Panc1 (cell line): Measurements from ENCODE around the gene SPEG. TPM values are rescaled to one million over a fixed set of nuclear protein-coding genes. Genes with fewer than 3 reads are reported as not detected.

Experiments
- ATAC-seq: fragments of 200-7000 bp; cut with Tn5 transposase; 2 replicates; pipeline ENCODE4 v1.9.1; 2020; ENCODE audit warnings: mild to moderate bottlenecking, moderate library complexity
- BruUV-seq: library from RNA; stranded (reverse); fragments of 400-500 nt; replicated peaks from 2 replicates; lab custom pipeline; 2021; lab: Mats Ljungman, UMichigan
- CTCF ChIA-PET: fragments of 300-600 bp; sonication (Branson Sonifier 250); formaldehyde crosslinking; loops from one replicate; lab custom pipeline; 2022; ENCODE audit warnings: antibody characterized with exemption; lab: Charles Lee
- POLR2A ChIA-PET: fragments of 300-600 bp; sonication (Branson Sonifier 250); formaldehyde crosslinking; loops from one replicate; lab custom pipeline; 2022; ENCODE audit warnings: antibody characterized with exemption; lab: Charles Lee
- DNase-seq: peaks from one replicate; pipeline ENCODE4 v3.0.0-alpha.2; 2010; ENCODE audit warnings: low read depth, low spot score
- H3K27ac ChIP-seq: 2 replicates; pipeline ENCODE4 v1.5.1; 2011; ENCODE audit warnings: mild to moderate bottlenecking, low read length, inconsistent platforms
- H3K27me3 ChIP-seq: fragments of 200-500 bp; sonication (Bioruptor generic); 2 replicates; pipeline ENCODE4 v1.6.0; 2014; ENCODE audit warnings: low read length, inconsistent platforms; ENCODE audit not compliant: control insufficient read depth, insufficient read depth
- H3K36me3 ChIP-seq: fragments of 200-500 bp; sonication (Bioruptor generic); 2 replicates; pipeline ENCODE4 v1.5.1; 2014; ENCODE audit warnings: inconsistent platforms, mild to moderate bottlenecking, low read length, moderate library complexity; ENCODE audit not compliant: control insufficient read depth, insufficient read depth
- H3K4me1 ChIP-seq: 2 replicates; pipeline ENCODE4 v1.5.1; 2011; ENCODE audit warnings: inconsistent platforms, mild to moderate bottlenecking, low read length, moderate library complexity; ENCODE audit not compliant: control insufficient read depth, insufficient read depth
- H3K4me3 ChIP-seq, 2 experiments: 2 replicates each; pipeline ENCODE4 v1.5.1; 2011 to 2012; ENCODE audit warnings: low read depth in 2 of 2, low read length in 2 of 2, mild to moderate bottlenecking in 2 of 2, inconsistent platforms in 1 of 2, moderate library complexity in 1 of 2
- H3K9me3 ChIP-seq: fragments of 200-500 bp; sonication (Bioruptor generic); 2 replicates; pipeline ENCODE4 v1.5.1; 2014; ENCODE audit warnings: low read depth, mild to moderate bottlenecking, inconsistent platforms, low read length, moderate library complexity; ENCODE audit not compliant: control insufficient read depth, insufficient read depth
- POLR2AphosphoS5 ChIP-seq: IDR thresholded peaks from 2 replicates; pipeline ENCODE4 v1.6.1; 2012; ENCODE audit warnings: mild to moderate bottlenecking, low read depth, low read length, moderate library complexity
- SIN3A ChIP-seq: IDR thresholded peaks from 2 replicates; pipeline ENCODE4 v1.6.1; 2012; ENCODE audit warnings: low read depth, mild to moderate bottlenecking, low read length, moderate library complexity, borderline replicate concordance; ENCODE audit not compliant: insufficient read depth
- TCF7L2 ChIP-seq: IDR thresholded peaks from 2 replicates; pipeline ENCODE4 v1.6.1; 2011; ENCODE audit warnings: mild to moderate bottlenecking, low read depth, low read length, inconsistent platforms
- in situ Hi-C: cut with HindIII; loops from 2 replicates; pipeline ENCODE4 v1.10.0; 2016; ENCODE audit warnings: low sequenced_read_pairs, low pct_unique_long_range_greater_than_20kb
- intact Hi-C: fragments of 100-400 bp; cut with micrococcal nuclease; formaldehyde crosslinking; loops from one replicate; pipeline ENCODE4 v1.10.0; 2022; ENCODE audit not compliant: unreplicated experiment
- total RNA-seq: library from RNA; stranded (reverse); gene quantifications from one replicate; pipeline ENCODE4 v1.2.1, GENCODE V29; 2021; ENCODE audit not compliant: unreplicated experiment
- TF ChIP-seq, protein P1 (sequence below), 2 experiments: IDR thresholded peaks; 2 replicates each; pipeline ENCODE4 v1.6.1; 2011 to 2012; ENCODE audit warnings: low read depth in 2 of 2, control low read depth in 1 of 2, low read length in 1 of 2, mild to moderate bottlenecking in 1 of 2, moderate library complexity in 1 of 2; ENCODE audit not compliant: insufficient read depth in 1 of 2
- TF ChIP-seq, protein P2 (sequence below): fragments of 450-650 bp; IDR thresholded peaks from 2 replicates; pipeline ENCODE4 v1.5.1; 2017; ENCODE audit warnings: mild to moderate bottlenecking

Gene SPEG
- total RNA-seq, 1 experiment from 2014 or later, result 3.4 TPM

DNA sequence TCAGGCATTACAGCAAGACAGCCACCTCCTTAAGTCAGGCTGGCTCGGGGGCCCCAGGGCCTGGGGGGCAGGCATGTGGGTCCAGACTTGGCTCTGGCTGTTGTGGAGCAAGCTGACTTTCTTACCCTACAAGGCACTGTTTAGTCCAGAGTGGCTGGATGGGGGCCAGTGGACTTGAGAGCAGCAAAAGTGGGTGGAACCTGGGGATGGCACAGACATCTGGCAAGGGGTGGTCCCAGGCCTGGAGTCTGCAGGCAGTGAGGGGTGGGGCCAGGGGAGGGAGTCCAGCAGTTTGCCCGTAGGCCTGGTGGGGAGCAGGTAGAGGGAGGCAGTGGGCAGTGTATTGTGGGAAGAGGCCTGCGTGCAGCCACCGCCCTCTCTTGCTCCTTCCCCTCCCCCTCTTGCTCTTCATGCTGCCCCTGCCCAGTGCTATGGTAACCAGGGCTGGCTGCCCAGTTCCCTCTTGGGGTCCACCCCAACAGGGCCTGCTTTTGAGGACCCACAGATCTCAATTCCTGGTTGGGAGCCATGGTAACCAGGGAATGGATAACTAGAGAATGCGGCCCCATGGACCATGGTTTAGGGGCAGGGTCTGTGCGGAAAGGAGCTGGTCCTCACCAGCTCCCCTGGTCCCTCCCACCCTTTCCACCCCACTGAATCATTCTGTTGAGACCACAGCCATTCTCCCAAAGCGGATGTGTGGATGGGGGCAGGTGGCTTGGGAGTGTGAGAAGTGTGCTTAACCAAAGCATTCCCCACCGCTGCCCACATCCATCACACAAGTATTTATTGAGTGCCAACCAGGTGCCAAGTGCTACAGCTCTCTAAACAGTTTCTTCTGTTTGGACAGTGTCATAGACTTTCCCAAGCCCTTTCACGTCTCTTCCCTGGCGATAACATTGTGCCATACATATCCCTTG is 19.3 kb downstream of the SPEG start:
- BruUV-seq, result no TSS peak
- DNase-seq (no peak), ATAC-seq (no peak)
- no peaks in the 10 kb centered on the region for H3K27me3 ChIP-seq
- H3K27ac ChIP-seq, result no peak overlapping the region
- no peak overlapping the region for H3K4me3 ChIP-seq
- POLR2A ChIA-PET, result no interaction called here
- TF ChIP-seq POLR2AphosphoS5 (no peak), SIN3A (no peak), TCF7L2 (no peak)
- TF ChIP-seq, protein P1, sequence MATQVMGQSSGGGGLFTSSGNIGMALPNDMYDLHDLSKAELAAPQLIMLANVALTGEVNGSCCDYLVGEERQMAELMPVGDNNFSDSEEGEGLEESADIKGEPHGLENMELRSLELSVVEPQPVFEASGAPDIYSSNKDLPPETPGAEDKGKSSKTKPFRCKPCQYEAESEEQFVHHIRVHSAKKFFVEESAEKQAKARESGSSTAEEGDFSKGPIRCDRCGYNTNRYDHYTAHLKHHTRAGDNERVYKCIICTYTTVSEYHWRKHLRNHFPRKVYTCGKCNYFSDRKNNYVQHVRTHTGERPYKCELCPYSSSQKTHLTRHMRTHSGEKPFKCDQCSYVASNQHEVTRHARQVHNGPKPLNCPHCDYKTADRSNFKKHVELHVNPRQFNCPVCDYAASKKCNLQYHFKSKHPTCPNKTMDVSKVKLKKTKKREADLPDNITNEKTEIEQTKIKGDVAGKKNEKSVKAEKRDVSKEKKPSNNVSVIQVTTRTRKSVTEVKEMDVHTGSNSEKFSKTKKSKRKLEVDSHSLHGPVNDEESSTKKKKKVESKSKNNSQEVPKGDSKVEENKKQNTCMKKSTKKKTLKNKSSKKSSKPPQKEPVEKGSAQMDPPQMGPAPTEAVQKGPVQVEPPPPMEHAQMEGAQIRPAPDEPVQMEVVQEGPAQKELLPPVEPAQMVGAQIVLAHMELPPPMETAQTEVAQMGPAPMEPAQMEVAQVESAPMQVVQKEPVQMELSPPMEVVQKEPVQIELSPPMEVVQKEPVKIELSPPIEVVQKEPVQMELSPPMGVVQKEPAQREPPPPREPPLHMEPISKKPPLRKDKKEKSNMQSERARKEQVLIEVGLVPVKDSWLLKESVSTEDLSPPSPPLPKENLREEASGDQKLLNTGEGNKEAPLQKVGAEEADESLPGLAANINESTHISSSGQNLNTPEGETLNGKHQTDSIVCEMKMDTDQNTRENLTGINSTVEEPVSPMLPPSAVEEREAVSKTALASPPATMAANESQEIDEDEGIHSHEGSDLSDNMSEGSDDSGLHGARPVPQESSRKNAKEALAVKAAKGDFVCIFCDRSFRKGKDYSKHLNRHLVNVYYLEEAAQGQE (IDR thresholded peaks at IDR 0.05; ENCODE audit: insufficient read depth in 1 of 2, low read depth in 2 of 2, low read length in 1 of 2), result no peak
- TF ChIP-seq, protein P2, sequence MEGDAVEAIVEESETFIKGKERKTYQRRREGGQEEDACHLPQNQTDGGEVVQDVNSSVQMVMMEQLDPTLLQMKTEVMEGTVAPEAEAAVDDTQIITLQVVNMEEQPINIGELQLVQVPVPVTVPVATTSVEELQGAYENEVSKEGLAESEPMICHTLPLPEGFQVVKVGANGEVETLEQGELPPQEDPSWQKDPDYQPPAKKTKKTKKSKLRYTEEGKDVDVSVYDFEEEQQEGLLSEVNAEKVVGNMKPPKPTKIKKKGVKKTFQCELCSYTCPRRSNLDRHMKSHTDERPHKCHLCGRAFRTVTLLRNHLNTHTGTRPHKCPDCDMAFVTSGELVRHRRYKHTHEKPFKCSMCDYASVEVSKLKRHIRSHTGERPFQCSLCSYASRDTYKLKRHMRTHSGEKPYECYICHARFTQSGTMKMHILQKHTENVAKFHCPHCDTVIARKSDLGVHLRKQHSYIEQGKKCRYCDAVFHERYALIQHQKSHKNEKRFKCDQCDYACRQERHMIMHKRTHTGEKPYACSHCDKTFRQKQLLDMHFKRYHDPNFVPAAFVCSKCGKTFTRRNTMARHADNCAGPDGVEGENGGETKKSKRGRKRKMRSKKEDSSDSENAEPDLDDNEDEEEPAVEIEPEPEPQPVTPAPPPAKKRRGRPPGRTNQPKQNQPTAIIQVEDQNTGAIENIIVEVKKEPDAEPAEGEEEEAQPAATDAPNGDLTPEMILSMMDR, result no peak
- CTCF ChIA-PET, result no interaction called here
- in situ Hi-C loops (no loop called here), intact Hi-C loops (no loop called here)
- no peaks in the 10 kb centered on the region for H3K36me3 ChIP-seq
- peaks cover 7% of the 10 kb centered on the region; the same call in 1 of the 2 replicates for H3K4me1 ChIP-seq
- H3K9me3 ChIP-seq, result no peaks in the 10 kb centered on the region

DNA sequence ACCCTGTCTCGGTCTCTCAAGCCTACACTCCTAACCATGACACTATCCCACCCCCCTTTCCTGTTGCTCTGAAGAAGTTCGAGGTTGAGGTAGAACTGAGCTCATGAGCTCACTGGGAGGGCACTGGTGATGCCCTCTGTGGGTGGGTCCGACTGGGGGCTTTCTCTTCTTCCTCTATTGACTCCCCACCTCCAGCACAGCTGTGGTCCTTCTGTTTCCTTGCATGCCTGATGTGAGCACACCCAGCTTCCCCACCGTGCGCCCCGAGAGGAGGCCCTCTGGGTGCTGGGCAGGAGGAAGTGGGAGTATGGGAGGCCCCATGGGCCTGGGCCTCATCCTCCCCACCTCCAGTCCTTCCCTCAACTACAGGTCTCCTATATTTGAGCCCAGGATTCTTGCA is 20.9 kb downstream of the SPEG start:
- in situ Hi-C loops, result no loop called here
- ATAC-seq (no peak), DNase-seq (no peak)
- ChIA-PET CTCF (no interaction called here), POLR2A (interaction anchor here (0.5 kb wide), 1 partner anchor 25 kb away, joined by 5 read pairs; no protein-coding TSS in a partner anchor)
- TF ChIP-seq TCF7L2, result no peak
- TF ChIP-seq, protein P2, result no peak
- Histone ChIP-seq H3K36me3 (no peaks in the 10 kb centered on the region), H3K27ac (no peak overlapping the region), H3K9me3 (no peaks in the 10 kb centered on the region), H3K27me3 (no peaks in the 10 kb centered on the region), H3K4me3 (no peak overlapping the region), H3K4me1 (peaks cover 7% of the 10 kb centered on the region; the same call in 1 of the 2 replicates)
- intact Hi-C loops, result no loop called here
- BruUV-seq, result no TSS peak
